GM10847 (cell line): Measurements from ENCODE around the gene NPAS3.

Experiments
- POLR2A ChIP-seq: IDR thresholded peaks from 2 replicates; pipeline ENCODE4 v1.6.1; 2011; ENCODE audit not compliant: insufficient read length; ENCODE audit errors: extremely low read depth

Gene NPAS3

DNA sequence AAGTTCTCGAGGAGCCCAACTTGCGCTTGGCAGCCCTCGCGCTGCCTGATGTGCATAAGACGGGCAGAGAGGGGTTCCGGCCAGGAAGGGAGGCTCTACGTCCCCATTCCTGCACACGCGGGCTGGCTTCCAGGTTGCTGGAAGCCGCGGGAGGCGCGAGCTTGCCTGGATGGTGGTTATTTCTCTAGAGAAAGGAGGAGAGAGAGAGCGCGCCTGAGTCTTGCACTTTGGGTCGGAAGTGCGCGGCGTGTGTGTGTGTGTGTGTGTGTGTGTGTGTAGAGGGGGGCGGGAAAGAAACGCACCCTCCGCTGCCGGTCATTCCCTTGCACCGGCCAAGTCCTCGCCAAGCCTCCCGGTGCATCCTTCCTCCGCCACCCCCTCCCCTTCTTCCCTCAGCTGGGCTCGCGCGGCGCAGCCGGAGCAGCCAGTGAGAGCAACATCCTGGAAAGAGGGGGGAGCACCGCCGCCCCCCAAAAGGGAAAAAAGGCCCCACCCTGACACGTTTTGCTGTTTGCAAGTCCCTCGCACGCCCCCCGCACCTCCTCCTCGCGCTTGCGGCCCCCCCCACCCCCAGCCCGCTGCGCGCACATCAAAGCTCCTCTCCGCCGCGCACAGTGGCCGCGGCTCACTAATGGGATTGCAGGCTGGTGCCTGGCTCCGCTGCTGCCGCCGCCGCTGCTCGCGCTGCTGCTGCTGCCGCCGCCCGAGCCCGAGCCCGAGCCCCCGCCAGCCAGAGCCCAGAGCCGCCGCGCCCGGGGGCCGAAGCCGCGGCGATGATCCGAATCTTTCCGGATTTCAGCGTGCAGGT is 4.4 kb upstream of the NPAS3 start:
- no peak for TF ChIP-seq POLR2A

- no peak for TF ChIP-seq POLR2A
Observed at GRCh38 chr14:32934881-32935633, 3.6 kb upstream of the NPAS3 start.

- TF ChIP-seq POLR2A: no peak
Observed at GRCh38 chr14:32939254-32940065, 781 bp downstream of the NPAS3 start.

- TF ChIP-seq POLR2A: no peak
Observed at GRCh38 chr14:32940066-32940651, 1.5 kb downstream of the NPAS3 start.

- no peak for TF ChIP-seq POLR2A
Observed at GRCh38 chr14:32940711-32941667, 2.3 kb downstream of the NPAS3 start.

GRCh38 chr14:32941668-32942065 is 3.0 kb downstream of the NPAS3 start:
- no peak for TF ChIP-seq POLR2A

GRCh38 chr14:32947081-32947480 is 8.4 kb downstream of the NPAS3 start:
- TF ChIP-seq POLR2A: no peak

DNA sequence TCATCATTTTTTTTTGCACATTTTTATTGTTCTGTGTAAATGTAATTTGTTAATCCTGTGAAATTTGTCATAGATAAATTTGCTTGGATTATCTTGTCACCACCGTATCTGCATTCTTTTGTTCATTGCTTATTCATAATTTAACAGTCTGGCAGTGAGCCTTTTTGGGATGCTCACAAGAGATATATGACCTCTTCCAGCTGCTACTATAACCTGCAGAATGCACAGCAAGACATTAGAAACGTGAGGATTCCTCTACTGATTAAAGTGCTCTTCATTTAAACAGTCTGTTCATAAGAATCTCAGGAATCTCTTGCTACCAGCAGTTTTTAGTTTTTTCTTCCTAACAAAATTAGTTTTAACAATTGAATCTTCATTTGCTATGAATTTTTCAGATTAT is 9.1 kb downstream of the NPAS3 start:
- TF ChIP-seq POLR2A: no peak

- no peak for TF ChIP-seq POLR2A
Observed at GRCh38 chr14:32950584-32950983, 11.9 kb downstream of the NPAS3 start.

DNA sequence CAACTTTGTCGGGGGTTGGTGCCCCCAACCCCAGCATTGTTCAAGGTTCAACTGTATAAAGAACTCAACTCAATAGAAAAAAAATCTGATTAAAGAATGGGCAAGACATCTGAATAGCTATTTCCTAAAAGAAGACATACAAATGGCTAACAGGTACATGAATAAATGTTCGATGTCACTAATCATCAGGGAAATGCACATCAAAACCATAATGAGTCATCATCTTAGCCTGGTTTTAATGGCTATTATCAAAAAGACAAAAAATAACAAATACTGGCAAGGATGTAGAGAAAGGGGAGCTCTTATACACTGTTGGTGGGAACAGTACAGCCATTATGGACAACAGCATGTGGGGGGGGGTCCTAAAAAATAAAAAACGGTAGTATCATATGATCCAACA is 28.7 kb downstream of the NPAS3 start:
- TF ChIP-seq POLR2A: no peak

DNA sequence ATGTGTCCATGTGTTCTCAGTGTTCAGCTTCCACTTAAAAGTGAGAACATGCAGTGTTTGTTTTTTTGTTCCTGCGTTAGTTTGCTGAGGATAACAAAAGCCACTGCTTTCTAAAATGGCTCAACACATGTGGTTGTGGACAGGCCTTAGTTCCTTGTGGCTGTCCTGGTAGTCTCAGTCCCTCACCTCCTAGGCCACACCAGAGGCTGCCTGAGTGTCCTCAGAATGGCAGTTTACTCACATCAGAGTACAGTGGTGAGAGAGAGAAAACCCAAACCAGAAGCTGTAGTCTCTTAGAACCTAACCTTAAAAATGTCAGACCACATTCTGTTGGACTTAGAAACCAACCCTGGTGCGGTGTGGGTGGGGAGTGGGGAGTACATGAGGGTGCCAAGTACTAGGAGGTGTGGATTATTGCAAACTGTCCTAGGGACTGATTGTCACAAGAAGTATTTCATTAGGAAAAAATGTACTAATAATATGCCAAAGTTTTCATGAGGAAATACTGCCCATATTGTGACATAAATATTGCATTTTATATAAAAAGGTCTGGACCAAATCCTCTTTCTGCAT is 30.4 kb downstream of the NPAS3 start:
- TF ChIP-seq POLR2A: no peak

GRCh38 chr14:32977913-32978312 is 39.2 kb downstream of the NPAS3 start:
- no peak for TF ChIP-seq POLR2A

GRCh38 chr14:32978691-32979255 is 40.1 kb downstream of the NPAS3 start:
- TF ChIP-seq POLR2A: no peak
